Subcutaneous adipose tissue (tissue), 4 donors: ENCODE measurements around the gene DPY30. TPM values are rescaled to one million over a fixed set of nuclear protein-coding genes. Genes with fewer than 3 reads are reported as not detected.

Experiments used
- total RNA-seq, 4 donors: library from RNA; depleted of rRNA; stranded (reverse); fragments of >200 nt; gene quantifications; one replicate each; pipeline ENCODE4 v1.1.0, GENCODE V29; 2016
- TF ChIP-seq, protein P1 (sequence below): fragments of 450-650 bp; IDR thresholded peaks from one replicate; pipeline ENCODE4 v1.5.1; 2016; ENCODE audit warnings: low read depth, mild to moderate bottlenecking, control low read depth, antibody characterized with exemption, moderate library complexity

DPY30 gene
- total RNA-seq, 4 donors from 2014 or later: 22.2 to 69.3 (median 51.8) TPM

DNA sequence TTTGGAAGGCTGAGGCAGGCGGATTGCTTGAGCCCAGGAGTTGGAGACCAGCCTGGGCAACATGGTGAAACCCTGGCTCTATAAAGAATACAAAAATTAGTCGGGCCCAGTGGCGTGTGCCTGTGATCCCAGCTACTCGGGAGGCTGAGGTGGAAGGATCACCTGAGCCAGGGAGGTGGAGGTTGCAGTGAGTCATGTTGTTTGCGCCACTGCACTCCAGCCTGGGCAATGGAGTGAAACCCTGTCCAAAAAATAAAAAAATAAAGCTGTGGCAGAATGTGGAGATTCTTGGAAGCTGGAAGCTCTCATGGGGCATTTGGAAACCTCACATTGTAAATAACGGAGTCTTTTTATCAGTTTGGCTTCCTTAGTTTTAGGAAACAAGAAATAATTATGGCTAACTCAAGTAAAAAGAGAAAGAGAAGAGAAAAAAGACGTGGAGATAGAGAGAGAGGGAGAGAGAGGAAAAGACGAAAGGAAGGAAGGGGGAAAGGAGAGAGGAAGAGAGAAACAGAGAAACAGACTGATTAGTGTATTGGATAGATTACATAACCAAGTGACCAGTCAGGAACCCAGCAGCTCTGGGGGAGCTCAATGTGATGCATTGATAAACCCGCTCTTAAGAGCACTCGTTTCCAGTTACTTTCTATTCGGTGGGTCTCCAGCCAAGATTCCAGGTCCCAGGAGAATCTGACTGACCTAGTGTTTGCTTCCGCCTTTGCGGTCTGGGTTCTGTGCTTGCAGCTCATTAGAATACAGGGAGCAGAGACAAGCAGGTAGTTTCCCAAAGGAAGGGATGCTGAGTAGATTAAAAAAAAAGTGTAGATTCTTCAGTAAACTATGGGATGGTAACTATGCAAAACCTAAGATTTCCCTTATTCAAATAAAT lies 22.6 kb upstream of the DPY30 start:
- TF ChIP-seq, protein P1, sequence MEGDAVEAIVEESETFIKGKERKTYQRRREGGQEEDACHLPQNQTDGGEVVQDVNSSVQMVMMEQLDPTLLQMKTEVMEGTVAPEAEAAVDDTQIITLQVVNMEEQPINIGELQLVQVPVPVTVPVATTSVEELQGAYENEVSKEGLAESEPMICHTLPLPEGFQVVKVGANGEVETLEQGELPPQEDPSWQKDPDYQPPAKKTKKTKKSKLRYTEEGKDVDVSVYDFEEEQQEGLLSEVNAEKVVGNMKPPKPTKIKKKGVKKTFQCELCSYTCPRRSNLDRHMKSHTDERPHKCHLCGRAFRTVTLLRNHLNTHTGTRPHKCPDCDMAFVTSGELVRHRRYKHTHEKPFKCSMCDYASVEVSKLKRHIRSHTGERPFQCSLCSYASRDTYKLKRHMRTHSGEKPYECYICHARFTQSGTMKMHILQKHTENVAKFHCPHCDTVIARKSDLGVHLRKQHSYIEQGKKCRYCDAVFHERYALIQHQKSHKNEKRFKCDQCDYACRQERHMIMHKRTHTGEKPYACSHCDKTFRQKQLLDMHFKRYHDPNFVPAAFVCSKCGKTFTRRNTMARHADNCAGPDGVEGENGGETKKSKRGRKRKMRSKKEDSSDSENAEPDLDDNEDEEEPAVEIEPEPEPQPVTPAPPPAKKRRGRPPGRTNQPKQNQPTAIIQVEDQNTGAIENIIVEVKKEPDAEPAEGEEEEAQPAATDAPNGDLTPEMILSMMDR: no peak

DNA sequence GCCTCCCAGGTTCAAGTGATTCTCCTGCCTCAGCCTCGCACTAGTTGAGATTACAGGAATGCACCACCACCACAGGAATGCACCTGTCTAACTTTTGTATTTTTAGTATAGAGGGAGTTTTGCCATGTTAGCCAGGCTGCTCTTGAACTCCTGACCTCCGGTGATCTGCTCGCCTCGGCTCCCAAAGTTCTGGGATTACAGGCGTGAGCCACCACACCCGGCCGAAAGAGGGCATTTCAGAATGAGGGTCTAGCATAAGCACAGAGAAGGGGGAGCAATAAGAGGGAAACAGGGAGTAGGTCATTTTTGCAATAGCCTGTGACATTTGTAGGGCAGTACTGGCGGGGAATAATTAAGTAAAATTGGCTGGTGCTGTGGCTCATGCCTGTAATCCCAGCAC lies 21.8 kb upstream of the DPY30 start:
- TF ChIP-seq, protein P1: no peak

DNA sequence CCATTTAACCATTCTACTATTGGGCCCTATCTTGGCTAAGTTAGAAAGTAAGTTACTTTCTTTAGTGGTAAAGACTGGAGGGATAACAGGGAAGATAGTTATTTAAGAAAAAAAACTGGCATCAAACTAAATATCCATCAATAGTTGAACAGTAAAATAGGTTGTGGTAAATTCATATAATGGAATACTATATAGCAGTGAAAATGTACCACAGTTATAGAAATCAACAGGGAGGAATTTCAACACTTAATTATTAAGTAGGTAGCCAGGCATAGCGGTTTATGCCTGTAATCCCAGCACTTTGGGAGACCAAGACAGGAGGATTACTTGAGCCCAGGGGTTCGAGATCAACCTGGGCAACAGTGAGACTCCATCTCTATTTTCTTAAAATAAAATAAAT lies 20.7 kb upstream of the DPY30 start:
- TF ChIP-seq, protein P1: no peak

DNA sequence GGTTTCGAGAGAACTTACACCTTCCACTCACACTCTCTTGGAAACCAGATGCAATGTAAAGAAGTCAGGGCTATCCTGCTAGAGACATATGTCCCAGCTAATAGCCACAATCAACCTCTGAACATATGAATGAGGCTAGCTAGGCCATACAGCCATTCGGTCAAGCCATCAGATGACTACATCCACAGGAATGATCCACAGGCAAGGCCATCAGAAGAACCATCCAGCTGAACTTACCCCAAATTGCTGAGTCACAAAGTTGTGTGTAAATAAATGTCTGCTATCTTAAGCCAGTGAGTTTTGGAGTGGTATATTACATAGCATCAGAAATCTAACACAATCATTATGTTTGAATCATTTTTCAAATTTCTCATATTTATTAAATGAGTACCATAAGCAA lies 18.5 kb upstream of the DPY30 start:
- TF ChIP-seq, protein P1: no peak

DNA sequence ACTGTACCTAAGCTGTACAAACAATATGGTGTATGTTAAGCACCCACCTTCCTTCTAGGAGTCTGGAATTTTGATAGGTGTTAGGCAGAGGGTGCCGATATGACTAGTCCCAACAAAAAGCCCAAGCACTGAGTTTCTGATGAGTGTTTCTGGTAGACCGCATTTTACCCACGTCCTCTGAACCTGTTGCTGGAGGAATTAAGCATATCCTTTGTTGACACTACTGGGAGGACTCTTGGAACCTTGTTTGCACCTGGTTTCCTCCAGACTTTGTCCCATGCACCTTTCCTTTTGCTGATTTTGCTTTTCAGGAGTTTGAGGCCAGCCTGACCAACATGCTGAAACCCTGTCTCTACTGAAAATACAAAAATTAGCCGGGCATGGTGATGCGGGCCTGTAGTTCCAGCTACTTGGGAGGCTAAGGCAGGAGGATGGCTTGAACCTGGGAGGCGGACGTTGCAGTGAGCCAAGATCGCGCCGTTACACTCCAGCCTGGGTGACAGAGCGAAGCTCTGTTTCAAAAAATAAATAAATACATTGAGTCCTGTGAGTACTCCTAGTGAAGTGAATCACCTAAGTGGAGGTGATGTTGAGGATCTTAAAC lies 12.3 kb upstream of the DPY30 start:
- TF ChIP-seq, protein P1: no peak

DNA sequence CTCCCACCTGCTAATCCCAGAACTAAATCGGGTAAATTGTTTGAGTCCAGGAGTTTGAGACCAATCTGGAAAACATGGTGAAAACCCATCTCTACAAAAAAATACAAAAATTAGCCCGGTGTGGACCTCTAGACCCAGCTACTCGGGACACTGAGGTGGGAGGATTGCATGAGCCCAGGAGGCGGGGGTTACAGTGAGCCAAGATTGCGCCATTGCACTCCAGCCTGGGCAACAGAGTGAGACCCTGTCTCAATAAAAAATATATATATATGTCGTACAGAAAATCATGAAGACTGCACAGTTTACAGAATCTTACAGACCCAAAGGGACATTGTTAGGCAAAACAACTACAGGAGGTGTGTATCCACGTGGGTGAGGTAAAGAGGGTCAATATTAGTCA lies 4.0 kb upstream of the DPY30 start:
- TF ChIP-seq, protein P1: no peak

DNA sequence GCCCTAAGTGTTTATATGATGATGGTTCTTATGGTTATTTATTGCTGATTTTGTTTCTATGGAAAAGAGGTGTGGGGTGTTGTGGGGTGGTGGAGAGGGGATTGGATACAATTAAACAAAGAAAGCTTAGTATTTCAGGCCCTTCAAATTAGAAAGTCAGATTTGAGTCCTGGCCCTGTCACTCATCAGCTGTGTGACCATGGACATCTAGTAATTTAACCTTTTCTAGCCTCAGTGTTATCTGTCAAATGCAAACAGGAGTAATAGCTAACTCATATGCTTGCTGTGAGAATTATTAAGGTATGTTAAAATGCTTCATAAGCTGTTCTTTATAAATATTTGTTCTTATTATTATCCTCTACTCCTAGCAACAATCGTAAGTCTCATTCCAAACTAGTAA lies 26.7 kb downstream of the DPY30 start:
- TF ChIP-seq, protein P1: no peak
